SW 1271 (cell line): Measurements from ENCODE around the gene PDC.

Experiments used
- DNase-seq, 2 experiments: peaks; one replicate each; lab custom pipeline; 2025; lab: John Stamatoyannopoulos, UW

PDC gene

DNA sequence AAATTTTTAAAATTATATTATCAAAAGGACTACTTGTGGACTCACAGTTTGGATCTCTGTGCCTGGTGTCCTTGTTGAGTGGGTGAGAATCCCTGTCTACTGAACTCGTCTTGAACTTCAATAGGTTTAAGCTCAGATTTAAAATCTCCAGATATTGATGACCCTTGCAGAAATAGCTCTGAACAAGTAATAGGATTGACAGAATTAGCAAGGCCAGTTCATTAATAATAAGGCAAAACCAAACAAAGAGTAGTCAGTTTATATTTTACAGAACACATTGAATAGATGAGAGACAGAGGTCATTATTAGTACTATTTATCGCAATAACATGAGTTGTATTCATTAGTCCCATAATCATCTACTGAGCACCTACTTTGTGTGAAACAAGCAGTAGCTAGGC lies at the start of gene PDC:
Gene PDC, minus strand, starts transcription at position 101 of the 400 bp plus-strand sequence. CDS start 11,655 bp downstream, outside the sequence.
- no peak for DNase-seq

DNA sequence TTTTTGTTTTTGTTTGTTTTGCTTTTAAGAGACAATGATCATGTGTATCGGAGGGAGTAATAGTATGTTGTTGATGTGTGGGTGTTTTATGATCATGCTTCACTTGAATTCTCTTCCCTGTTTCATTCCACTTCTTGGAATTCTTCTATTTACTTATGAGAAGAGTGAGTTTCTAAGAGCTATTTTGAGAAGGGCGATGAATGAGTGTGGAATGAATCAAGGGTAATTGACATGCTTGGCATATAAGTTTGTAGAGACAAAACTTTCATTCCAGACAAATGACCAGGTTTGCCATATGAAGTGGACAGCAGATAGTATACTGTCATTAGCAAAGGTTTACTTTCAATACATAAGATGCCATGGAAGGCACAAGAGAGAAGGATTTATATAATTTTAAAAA lies 42.3 kb upstream of the PDC start:
- no peak for DNase-seq

DNA sequence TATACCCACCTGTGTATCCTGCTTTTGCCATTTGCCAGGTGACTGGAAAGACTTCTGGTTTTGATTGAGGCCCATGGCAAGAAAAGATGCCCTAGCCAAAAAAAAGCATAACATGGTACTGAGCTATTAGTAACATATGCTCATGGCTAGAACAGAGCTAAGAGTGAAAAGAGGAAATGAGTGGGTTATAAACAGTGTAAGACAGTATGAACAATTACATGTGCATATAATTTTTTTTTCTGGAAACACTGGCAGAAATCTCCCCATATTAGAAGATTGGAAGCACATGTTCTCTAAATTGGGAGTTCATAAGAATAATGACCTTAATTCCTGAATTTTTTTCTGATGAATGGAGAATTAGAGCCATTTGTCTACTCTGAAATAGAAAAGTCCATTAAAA lies 41.2 kb upstream of the PDC start:
- DNase-seq, result no peak

DNA sequence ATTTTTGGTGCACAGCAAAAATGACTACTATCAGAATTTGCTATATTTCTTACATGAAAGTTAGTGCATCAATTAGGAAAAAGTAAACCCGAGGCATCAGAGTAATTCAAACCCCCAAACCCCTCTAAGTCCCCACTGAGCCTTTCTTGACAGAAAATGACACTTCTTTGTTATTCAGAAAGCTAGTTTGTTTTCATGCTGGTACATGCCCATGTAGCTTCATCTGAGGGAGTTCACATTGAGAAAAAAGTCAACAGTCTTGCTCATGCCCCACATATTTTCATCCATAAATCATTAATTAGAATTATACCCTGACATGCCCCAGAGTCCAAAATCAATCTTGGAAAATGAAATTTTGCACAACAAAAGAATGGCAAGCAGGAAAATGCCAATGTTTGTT lies 39.9 kb upstream of the PDC start:
- DNase-seq, result no peak

DNA sequence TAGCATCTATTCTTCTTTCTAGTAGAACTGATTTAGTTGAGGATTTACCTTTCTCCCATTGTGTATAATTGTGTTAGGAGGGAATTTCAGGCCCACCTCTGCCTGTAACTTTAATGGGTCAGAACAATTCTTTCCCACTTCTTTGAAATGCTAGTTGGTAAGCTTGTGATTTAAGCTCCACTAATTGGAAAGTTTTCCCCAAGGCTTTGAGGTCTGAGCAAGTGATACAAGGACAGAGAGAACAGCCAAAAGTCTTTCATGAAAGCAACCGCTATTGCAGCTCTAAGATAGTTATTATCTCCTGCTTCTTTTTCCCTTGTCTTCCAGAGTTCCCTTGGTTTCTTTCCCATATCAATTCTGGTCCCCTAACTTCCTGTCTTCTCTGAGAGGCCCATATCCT lies 38.7 kb upstream of the PDC start:
- DNase-seq, result no peak

DNA sequence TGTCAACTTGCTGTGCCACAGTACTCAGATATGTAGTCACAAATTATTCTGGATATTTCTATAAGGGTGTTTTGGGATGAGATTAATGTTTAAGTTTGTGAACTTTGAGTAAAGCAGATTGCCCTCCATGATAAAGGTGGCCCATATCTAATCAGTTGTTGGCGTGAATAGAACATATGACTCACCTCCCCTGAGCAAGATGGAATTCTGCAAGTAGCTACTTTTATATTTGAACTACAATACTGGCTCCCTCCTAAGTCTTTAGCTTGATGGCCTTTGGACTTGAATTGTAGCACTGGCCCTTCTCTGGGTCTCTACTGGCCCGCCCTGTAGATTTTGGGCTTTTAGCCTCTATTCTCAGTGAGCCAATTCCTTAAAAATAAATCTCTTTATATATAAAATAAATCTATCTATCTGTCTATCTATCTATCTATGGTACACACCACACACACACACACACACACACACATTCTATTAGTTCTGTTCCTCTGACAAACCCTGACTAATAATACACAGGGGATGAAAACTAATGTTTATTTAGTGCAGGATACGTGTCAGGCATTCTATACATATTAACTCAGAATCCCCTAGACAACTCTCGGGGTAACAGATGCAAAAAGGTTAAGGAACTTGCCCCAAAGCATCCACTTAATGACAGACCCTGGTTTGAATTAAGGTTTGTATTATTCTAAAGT lies 37.9 kb upstream of the PDC start:
- no peak for DNase-seq

DNA sequence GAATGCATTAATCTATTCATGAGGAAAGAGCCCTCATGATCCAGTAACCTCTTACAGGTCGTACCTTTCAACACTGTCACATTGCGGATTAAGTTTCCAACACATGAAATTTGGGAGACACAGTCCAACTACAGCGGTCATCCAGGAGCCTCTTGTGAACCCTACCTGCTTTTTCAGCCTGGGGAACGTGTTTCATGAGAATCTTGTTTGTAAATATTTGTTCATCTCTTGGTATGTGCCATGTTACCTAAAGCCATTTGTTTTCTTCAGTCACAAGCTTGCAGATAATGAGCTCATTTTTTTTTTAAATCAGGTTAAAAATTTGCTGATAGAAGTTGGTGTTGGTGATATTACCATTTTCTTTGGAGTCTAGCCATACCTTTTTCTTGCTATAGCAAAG lies 37.2 kb upstream of the PDC start:
- DNase-seq, result no peak

DNA sequence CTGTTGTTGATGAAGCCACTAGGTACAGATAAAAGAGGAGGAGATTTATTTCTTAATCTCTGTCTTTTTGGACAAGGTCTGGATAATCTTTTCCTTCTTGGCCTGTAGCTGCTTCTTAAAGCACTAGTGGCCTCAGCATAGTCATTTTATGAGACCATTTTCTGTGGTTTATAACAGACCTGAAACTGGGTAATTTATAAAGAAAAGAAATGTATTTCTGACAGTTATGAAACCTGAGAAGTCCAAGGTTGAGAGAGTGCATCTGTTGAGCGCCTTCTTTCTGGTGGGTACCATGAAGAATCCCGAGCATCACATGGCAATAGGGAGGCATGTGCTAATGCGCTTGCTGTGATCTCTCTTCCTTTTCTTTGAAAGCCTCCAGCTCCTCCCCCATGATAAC lies 36.7 kb upstream of the PDC start:
- DNase-seq, result no peak

DNA sequence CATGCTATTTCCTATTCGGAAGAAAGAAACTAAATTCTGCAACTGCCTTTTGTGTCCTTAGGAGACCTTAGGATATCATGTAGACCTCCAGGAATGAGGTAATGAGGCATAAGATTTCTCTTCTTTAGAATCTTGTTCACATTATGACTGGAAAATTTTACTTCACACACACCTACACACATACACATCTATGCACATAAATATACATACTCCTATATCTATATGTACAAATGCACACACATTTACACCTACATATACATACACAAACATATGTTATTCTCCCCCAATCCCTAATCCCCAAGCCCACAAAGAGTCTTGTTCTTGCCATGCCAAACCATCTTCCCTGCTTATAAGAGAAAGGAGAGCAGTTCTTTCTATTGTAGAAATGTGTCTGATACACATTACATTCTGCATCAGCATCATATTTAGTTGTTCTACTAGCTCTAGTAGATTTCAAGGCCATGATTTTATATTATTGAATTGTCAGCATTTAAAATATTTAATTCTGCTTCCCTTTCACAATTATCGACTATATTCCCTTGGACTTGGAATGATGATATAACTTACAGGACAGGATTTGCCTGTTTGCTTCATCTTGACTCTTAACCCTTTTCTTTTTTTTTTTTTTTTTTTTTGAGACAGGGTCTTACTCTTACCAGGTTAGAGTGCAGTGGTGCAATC lies 35.4 kb upstream of the PDC start:
- DNase-seq, result no peak

DNA sequence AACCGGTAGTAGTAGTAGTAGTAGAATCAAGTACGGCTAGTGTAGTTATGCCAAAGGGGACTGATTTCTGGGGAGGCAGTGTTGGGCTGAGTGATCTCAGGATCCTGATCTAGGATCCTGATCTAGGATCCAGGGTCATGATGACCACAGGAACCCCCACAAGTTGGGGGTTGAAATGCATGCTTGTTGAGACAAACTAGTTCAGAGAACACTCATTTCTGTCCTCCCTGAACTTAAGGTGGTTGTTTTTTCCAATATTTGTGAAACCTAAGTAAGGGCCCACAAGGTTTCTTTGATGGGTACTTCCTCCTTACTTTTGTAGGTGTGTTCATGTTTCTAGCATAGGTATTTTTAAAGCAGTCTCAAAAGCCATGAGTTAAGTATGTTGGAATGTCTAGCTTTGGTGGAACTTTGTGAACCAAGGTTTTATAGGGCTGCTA lies 33.9 kb upstream of the PDC start:
- no peak for DNase-seq

DNA sequence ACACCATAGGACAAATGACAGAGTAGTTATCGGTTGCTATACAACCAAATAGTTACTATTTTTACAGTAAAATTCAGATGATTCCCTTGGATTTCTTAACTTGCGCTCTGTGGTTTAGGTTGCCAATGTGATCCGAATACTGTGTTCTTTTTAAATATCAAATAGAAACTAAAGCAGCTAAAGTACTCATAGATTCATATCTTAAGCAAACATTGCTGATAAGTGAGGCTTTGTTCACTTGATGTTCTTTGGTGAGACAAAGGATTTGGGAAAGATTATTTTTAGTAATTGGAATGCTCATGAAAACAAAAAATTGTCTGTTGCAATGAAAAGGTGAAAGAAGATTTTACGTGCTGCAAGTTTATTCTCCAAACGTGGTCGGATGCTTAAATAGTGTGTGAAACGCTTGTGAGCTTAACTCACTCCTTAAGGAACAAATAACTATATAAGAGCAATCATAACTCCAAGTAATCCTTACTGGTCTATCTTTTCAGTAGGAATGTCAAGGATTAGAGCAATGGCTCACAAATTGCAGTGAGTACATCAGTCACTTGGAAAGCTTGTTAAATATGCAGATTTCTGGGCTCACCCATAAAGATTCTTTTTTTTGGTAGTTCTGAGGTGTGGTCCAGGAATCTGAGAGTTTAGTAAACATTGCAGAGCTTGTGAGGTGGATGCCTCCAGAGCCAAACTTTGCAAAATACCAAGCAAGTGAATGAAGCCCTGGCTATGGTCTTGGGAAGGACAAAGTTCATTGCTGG lies 31.8 kb upstream of the PDC start:
- no peak for DNase-seq

DNA sequence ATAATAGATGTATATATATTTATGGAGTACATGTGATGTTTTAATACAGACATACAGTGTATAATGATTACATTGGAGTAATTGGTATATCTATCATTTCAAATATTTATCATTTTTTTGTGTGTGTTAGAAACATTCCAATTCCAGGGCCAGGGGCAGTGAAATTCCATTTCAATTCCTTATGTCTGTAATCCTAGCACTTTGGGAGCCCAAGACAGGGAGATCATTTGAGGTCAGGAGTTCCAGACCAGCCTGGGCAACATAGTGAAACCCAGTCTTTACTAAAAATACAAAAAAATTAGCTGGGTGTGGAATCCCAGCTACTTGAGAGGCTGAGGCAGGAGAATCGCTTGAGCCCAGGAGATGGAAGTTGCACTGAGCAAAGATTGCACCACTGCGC lies 30.4 kb upstream of the PDC start:
- no peak for DNase-seq

DNA sequence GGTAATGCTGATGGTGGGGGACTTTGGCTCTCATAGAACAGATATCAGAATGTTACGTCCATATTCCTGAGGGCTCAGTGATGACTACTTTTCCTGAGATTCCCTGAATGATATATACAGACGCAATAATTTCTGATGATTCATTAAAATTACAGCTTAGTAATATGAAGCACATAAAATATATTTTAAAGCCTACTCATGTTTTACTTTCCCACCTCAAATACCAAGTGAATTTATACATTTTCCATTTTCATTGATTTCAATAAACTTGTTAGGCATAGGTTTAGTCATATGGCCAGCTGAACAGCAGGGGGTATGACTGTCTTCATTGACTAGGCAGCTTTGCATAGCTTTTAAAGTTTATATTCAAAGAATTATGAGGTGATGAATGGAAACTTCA lies 26.2 kb upstream of the PDC start:
- no peak for DNase-seq

DNA sequence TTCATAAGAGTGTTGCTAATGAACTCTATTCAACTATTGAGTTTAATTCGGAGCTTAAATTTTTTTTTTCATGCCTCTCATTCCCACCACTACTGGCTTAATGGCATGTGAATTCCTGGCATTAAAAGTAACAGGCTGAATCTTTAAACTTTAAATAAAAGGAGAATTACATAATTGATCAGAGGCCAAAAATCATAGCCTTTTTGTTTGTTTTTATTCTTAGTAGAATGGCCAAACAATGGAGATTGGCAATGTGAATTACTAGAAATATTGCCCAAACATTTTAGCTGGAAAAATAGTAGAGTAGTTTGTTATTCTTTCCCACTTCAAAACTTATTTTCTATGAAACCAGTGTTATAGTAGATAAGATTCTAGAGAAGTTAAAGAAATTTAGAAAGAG lies 25.1 kb upstream of the PDC start:
- no peak for DNase-seq

DNA sequence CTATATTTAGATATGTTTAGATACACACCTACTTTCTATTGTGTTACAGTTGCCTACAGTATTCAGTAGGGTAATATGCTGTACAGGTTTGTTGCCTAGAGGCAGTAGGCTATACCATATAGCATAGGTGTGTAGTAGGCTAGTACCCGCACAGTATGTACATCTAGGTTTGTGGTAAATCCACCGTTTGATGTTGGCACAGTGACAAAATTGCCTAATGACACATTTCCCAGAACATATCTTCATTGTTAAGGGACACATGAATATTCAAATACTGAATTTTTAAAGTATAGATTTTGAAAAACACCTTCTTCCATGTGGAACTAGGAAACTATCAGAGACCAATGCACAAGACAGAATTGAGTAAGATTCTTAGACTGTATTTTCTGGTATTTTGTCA lies 22.6 kb upstream of the PDC start:
- no peak for DNase-seq

DNA sequence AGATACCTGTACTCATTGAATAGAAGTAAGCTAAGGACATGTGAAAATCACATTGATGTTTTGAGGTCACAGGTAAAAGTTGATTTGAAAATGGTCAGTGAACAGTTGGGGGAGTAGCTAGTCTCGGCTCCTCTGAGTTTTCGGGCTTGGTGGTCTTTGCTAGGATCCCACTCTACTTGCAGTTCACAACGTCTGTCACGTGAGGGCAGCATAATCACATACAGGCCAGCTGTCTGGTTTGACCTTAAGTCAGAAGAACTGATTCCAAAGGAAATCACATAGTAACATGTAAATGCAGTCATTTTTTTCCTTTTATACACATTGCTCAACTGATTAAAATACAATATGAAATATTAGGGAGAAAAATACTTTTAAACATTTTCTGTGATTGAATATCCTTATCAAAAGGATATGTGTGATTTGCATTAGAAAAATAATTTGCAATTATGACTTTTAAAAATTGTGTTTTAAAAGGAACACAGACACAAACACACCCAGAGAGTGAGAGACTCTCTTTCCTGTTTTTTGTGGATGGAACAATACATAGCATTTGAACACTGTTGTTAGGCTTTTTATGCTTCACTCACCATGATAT lies 21.8 kb upstream of the PDC start:
- peak in 1 of 2 experiments; percentile 28 for DNase-seq

DNA sequence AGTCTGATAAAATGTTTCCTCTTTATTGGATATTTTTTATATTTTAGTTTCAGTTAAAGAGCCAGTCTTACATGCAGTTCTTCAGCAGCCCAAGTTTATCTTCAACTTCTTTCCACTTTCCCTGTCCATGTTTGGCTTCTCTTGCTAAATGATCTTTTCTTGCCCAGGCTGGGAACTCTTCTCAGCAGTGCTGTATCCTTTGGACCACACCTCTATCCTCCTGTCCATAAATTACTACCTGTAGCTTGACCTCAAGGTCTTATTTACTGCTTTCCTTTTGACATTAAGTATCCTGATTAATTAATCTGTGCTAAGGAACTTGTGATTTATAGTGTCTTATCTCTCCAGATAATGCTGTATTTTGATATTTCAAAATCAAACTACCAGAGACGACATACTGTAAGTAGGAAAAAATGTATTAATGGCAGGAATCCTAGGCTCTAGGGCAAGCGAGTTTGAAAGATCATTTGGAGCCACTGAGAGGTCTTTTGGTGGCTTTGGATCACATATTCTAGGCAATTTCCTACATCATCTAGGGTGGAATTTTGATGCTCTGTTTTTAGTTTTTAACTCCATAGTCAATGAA lies 20.5 kb upstream of the PDC start:
- DNase-seq, result no peak

DNA sequence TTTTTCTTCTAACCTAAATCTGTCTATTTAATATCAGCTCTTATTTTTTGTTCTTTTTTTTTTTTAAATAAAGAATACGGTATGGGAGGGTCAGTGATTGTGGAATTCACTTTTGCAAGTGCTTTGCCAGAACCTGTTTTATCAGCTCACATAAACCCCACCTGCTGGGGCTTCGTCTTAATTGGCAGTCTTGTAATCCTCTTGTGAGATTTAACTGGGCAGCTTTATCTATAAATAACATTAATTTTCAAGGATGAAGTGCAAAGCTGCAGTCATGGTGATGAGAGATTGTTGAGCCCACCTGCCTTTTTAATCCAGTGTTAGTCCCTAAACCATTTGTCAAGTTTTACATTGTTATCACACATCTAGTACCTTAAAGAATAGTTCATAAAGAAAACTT lies 18.2 kb upstream of the PDC start:
- DNase-seq, result no peak

DNA sequence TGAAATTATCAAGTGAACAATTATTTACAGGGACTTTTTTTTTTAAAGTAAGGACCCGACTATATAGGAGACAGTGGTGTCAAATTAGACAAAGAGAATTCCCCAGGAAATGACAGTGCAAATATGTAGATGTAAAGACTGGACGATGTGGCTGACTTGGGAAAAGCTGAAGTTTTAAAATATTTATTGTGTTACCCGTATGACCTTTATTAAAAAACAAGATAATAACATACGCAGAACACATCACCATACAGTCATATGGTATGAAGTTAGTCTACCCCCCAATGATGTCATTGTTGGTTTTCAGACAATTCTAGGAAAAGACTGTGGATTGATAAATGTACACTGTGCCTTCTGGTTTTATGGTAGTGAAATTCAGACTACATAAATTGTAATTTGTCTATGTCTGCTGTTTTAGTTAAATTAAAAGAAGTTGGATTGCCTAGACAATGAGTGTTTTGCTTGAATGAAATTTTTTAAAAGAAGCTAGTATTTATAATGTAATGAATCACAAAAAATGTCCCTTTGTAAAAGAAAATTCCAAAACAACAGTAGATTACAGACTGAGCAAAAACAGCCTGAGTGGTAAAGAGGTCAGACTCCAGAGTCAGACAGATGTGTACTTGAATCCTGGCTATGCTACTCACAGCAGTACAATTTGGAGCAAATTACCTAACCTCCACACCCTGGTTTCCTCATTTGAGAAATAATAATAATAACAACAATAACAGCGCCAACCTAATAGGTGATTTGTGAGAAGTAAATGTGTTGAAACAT lies 15.5 kb upstream of the PDC start:
- DNase-seq, result no peak

DNA sequence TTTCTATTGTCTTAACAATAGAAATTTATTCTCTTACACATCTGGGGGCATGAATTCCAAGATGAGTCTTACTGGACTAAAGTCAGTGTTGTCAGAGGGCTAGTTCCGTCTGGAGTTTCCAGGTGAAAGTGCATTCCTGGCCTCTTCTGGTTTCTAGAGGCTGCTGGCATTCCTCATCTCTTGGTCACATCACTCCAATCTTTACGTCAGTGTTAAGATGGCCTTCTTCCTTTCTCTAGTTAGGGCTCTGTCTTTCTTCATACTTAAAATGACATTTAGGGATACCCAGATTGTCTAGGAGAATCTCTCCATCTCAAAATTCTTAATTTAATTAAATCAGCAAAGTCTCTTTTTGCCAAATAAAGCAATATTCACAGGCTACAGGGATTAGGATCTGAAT lies 13.3 kb upstream of the PDC start:
- DNase-seq, result no peak

DNA sequence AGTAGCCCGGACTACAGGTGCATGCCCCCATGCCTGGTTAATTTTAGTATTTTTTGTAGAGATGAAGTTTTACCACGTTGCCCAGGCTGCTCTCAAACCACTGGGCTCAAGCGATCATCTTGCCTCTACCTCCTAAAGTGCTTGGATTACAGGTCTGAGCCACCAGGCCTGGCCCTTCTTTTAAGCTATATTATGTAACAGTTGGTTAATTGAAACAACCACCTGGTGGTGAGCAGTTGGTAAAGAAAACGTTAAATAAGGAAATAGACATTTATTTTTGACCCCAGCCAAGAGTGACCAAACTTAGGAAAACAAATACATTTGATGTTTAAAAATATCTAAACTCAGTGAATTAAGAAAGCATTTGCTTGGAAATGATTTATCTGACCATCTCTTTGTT lies 12.1 kb upstream of the PDC start:
- no peak for DNase-seq

DNA sequence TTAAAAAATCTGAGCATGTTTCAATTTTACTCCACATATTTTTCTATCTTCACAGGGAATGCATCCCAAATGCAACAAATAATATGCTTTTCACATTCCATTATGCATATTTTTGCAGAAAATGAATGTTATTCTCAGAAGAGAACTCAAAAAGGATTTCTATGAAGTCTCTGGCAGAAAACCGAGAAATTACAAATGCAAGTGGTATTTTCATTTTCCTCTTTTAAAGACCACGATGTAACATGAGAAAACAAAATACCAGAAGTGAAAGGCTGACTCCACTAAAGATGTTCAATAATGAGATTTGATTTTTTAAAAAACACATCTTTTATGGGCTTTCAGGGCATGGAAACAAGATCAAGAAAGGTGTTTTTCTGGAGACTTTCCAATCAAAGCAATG lies 5.0 kb upstream of the PDC start:
- no peak for DNase-seq
